ENCODE results near the gene MUC13. TPM values are rescaled to one million over a fixed set of nuclear protein-coding genes. Genes with fewer than 3 reads are reported as not detected.

The MUC13 gene
- total RNA-seq, 2 donors from 2014 or later: 0.66 to 1.6 TPM

GRCh38 chr3:124942613-124943012, 8.1 kb upstream of the MUC13 start:
- DNase-seq: no peak
- ATAC-seq: no peak

GRCh38 chr3:124941771-124942170, 7.2 kb upstream of the MUC13 start:
- Histone ChIP-seq H3K4me1 (no peaks in the 10 kb centered on the region), H3K27me3 (no peaks in the 10 kb centered on the region), H3K27ac (no peak overlapping the region), H3K4me3 (no peak overlapping the region), H3K36me3 (replicated peaks in 1 of 2; ENCODE audit: insufficient read depth in 1 of 2, low read depth in 2 of 2) (no peaks in the 10 kb centered on the region), H3K9me3 (no peaks in the 10 kb centered on the region)
- DNase-seq: no peak
- intact Hi-C loops (cut with DNase I): no loop called here
- ATAC-seq: no peak
- TF ChIP-seq CTCF (IDR thresholded peaks at IDR 0.05): no peak
- no peak for TF ChIP-seq POLR2A (IDR thresholded peaks at IDR 0.05)
- WGBS, 2 donors: 71 to 87% methylated on average over 12 of the region's 12 CpGs

More at GRCh38 chr3:124942613-124943012, 8.1 kb upstream of the MUC13 start:
- 89 to 94% methylated on average over 2 of the region's 2 CpGs for WGBS, 2 donors
- H3K27me3 ChIP-seq: no peaks in the 10 kb centered on the region
- no peaks in the 10 kb centered on the region for H3K9me3 ChIP-seq
- H3K4me3 ChIP-seq: no peak overlapping the region
- H3K27ac ChIP-seq: no peak overlapping the region
- no peaks in the 10 kb centered on the region for H3K36me3 ChIP-seq (replicated peaks in 1 of 2; ENCODE audit: insufficient read depth in 1 of 2, low read depth in 2 of 2)
- TF ChIP-seq POLR2A (IDR thresholded peaks at IDR 0.05) (no peak), CTCF (IDR thresholded peaks at IDR 0.05) (no peak)
- intact Hi-C loops (cut with DNase I): no loop called here
- H3K4me1 ChIP-seq: no peaks in the 10 kb centered on the region

GRCh38 chr3:124939661-124940060, 5.1 kb upstream of the MUC13 start:
- no peaks in the 10 kb centered on the region for H3K9me3 ChIP-seq
- H3K36me3 ChIP-seq (replicated peaks in 1 of 2; ENCODE audit: insufficient read depth in 1 of 2, low read depth in 2 of 2): no peaks in the 10 kb centered on the region
- ATAC-seq: no peak
- no peak overlapping the region for H3K4me3 ChIP-seq
- DNase-seq: no peak
- intact Hi-C loops (cut with DNase I): no loop called here
- H3K4me1 ChIP-seq: peaks cover 2% of the 10 kb centered on the region
- WGBS, 2 donors: 65 to 84% methylated on average over 4 of the region's 4 CpGs
- no peaks in the 10 kb centered on the region for H3K27me3 ChIP-seq
- TF ChIP-seq CTCF (IDR thresholded peaks at IDR 0.05): no peak
- TF ChIP-seq POLR2A (IDR thresholded peaks at IDR 0.05): no peak
- no peak overlapping the region for H3K27ac ChIP-seq

- H3K9me3 ChIP-seq: no peaks in the 10 kb centered on the region
- no peaks in the 10 kb centered on the region for H3K27me3 ChIP-seq
- H3K4me1 ChIP-seq: peaks cover 3% of the 10 kb centered on the region
- no peak for ATAC-seq
- no peak overlapping the region for H3K4me3 ChIP-seq
- H3K27ac ChIP-seq: no peak overlapping the region
- DNase-seq: no peak
- WGBS, 2 donors: 89 to 93% methylated on average over 4 to 5 of the region's 5 CpGs
- TF ChIP-seq POLR2A (IDR thresholded peaks at IDR 0.05): no peak
- no peak for TF ChIP-seq CTCF (IDR thresholded peaks at IDR 0.05)
- no peaks in the 10 kb centered on the region for H3K36me3 ChIP-seq (replicated peaks in 1 of 2; ENCODE audit: insufficient read depth in 1 of 2, low read depth in 2 of 2)
- intact Hi-C loops (cut with DNase I): no loop called here
Measured at GRCh38 chr3:124938896-124939295, 4.3 kb upstream of the MUC13 start.

GRCh38 chr3:124937049-124937448, 2.5 kb upstream of the MUC13 start:
- ATAC-seq (no peak), DNase-seq (no peak)
- Histone ChIP-seq H3K4me3 (no peak overlapping the region), H3K4me1 (peaks cover 3% of the 10 kb centered on the region), H3K36me3 (replicated peaks in 1 of 2; ENCODE audit: insufficient read depth in 1 of 2, low read depth in 2 of 2) (no peaks in the 10 kb centered on the region), H3K9me3 (no peaks in the 10 kb centered on the region), H3K27ac (no peak overlapping the region), H3K27me3 (no peaks in the 10 kb centered on the region)
- intact Hi-C loops (cut with DNase I): no loop called here
- TF ChIP-seq POLR2A (IDR thresholded peaks at IDR 0.05) (no peak), CTCF (IDR thresholded peaks at IDR 0.05) (no peak)
- 84 to 95% methylated on average over 3 of the region's 3 CpGs for WGBS, 2 donors

Data from body of pancreas (tissue), 4 donors.